HG02678 (cell line): ENCODE results near the gene ASRGL1.

Experiments
- ATAC-seq: cut with Tn5 transposase; IDR thresholded peaks from one replicate; pipeline ENCODE4 v1.9.1; 2021; ENCODE audit warnings: mild to moderate bottlenecking, moderate library complexity; ENCODE audit not compliant: unreplicated experiment

The ASRGL1 gene

DNA sequence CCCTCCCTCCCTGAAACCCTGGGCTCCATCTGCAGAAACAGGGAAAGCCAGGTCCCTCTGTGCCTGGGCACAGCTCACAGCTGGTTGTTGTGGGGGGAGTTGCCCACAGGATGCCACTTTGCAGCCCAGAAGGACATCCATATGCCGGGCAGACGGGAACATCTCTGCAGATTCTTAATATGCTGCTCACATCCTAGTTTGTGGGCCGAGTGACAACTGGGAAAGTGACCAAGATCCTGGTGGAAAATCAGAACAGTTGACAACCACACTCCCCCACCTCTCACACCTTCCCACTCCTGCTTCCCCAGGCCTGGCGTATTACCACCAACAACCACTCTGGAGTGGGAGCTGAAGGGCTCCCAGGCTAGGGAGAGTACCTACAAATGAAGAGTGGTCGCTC is 74.3 kb downstream of the ASRGL1 start:
- no peak for ATAC-seq

GRCh38 chr11:62413060-62413696 is 75.9 kb downstream of the ASRGL1 start:
- no peak for ATAC-seq

DNA sequence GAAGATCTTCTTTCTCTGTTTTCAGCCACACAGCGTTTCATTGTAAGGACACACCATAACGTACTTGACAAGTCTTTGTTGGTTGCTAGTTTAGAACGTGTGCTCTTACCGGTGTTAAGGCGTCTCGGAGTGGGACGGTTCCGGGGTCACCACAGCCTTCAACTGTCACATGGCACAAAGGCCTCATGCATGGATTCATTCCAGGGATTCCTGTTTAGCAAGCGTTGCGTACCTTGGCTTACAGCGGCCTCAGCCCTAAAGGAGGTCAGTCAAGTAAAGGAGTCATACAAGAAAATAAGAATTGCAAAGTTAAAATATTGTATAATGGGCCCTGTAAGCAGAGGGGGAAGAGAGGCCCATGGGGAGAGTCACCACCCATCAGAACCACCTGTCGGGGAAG is 79.3 kb downstream of the ASRGL1 start:
- no peak for ATAC-seq

DNA sequence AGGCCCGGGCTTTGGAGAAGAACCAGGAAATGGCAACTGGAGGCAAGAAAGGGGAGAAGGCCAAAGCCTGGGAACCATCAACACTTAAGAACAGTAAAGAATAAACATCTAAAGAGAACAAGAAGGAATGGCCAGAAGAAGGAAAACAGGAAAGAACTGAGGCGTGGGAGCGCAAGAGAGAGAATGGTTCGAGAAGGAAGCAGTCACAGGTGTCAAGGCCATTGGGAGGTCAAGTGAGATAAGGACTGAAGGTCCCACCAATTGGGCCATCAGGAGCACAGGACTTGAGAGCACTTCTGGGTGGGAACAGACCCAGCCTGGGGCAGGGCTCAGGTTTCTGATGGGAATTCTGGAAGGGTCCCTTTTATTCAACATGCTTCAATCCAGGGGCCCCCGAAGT is 80.9 kb downstream of the ASRGL1 start:
- no peak for ATAC-seq

DNA sequence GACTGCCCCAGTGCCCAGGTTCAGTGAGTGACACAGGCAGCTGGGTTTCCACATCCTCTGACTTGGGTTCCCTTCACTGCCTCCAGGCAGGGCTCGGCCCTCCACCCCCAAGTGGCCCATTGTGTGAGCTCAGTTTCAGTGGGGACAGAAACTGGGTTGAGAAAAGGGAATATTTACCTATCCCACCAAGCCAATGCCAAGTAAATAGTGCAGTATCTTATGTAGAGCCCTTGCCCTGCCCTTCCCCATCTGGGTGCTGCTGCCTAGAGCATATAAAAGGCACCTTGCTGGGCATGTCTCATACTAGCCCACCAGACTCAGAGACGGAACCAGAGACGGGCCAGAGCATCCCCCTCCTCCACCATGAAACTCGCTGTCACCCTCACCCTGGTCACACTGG is 81.5 kb downstream of the ASRGL1 start, which contains the start of gene SCGB1A1:
Gene SCGB1A1, plus strand, starts transcription at position 301 of the 400 bp plus-strand sequence. Its CDS starts 63 bp downstream, at position 364.
- ATAC-seq, result no peak

DNA sequence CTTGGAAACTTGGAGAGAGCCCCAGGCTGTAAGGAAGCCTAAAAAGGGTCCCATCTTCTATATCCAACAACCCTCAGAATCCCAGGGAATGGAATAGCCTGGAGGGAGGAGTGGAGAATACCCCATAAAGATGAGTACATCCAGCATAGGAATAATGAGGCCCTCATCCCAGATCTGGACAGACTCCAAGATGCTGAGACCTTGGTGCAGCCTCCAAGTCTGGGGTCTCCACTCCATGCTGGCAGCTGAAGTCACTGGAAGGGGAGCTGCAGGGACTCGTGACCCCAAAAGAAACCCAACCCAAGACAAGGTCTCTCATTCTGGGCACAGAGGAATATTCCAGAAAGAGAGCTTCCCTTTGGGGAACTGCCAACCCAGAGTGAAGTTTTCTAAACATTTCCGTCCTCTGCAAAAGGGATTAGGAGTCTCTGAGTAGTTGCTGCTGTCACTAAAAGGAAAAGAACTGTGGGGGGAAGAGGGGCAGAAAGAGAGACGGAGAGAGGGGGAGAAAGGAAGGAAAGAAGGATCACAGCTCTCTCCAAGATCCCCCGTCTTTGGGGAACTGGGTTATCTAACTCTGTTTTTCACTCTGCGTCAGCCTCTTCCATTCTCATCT is 82.2 kb downstream of the ASRGL1 start:
- ATAC-seq, result no peak

DNA sequence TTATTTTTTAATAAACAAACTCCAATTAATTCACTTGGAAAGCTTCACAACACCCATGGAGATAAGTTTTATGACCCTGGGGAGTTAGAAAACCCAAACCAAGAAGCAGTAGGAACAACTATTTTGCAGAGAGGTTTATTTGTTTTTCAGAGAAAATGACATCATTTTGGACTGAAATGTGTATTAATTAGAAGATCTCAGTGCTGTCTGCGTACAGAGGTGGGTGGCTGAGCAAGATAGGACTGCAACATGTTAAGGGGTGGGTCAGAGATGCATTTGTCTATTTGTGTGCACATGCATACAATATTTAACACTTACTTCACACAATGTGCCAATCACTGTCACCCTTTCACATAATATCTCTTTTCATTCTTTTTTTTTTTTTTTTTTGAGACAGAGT is 82.7 kb downstream of the ASRGL1 start:
- no peak for ATAC-seq

- no peak for ATAC-seq
These were observed 83.6 kb downstream of the ASRGL1 start for GRCh38 chr11:62420882-62421281.

DNA sequence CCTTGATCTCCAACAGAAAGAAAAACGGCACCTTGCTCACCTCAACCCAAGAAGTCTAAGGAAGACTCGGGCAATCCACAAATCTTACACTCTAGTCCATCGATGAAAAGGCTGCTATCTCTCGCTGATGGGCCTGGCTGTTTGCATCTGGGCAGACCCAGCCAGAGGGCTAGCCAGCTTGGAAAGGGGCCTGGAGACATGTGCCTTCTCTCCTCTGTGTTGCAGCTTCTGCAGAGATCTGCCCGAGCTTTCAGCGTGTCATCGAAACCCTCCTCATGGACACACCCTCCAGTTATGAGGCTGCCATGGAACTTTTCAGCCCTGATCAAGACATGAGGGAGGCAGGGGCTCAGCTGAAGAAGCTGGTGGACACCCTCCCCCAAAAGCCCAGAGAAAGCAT is 84.7 kb downstream of the ASRGL1 start:
- no peak for ATAC-seq

- ATAC-seq, result no peak
These were observed 85.8 kb downstream of the ASRGL1 start for GRCh38 chr11:62423012-62423411.

DNA sequence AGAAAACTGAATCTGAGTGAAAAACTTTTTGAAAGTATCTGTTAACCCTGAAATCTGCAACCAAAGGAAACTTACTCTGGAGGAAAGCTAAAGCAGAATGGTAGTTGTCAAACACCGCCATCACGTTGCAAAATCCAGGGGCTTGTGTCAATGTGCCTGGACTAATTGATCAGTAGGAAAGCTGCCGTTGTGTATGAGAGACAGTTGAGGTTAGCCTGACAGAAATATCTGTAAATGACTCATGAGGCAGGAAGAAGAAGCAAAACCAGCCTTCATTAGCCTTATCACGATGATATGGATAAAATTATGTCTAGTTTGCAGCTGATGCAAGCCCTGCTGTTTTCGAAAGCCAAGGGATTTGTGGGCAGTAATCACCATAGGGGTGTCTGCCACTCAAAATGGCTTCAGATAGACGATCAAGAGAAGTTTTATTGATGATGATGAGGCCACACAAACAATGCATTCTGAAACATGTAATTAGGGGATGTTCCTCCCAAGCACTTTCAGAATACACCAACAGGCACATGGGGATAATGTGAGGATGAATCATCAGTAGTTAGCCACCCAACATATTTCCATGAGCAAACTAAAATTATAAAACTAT is 90.5 kb downstream of the ASRGL1 start:
- no peak for ATAC-seq

DNA sequence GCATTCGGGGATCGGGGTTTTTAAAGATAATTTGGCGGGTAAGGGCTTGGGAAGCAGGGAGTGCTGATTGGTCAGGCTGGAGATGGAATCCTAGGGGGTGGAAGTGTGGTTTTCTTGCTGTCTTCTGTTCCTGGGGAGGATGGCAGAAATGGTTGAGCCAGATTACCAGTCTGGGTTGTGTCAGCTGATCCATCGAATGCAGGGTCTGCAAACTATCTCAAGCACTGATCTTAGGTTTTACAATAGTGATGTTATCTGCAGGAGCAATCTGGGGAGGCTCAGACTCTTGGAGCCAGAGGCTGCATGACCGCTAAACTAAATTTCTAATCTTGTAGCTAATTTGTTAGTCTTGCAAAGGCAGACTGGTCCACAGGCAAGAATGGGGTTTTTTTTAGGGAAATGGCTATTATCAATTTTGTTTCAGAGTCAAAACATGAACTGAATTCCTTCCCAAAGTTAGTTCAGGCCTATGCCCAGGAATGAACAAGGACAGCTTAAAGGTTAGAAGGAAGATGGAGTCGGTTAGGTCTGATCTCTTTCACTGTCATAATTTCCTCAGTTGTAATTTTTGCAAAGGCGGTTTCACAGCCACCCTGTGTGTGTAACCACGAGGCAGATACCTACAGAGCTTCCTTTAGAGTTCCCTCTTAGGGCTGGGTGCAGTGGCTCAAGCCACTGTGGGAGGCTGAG is 91.8 kb downstream of the ASRGL1 start:
- ATAC-seq, result no peak

DNA sequence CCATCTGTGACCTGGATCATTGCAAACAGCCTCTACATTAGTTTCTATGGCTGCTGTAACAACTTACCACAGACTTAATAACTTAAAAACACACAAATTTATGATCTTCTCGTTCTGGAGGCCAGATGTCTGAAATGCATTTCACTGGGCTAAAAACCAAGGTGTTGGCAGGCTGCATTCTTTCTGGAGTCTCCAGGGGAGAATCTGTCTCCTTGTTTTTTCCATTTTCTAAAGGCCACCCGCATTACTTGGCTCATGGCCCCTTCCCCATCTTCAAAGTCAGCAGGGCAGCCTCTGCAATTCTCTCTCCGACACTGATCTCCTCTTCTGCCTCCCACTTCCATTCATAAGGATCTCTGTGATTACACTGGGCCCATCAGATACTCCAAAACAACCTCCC is 93.2 kb downstream of the ASRGL1 start:
- ATAC-seq, result no peak

DNA sequence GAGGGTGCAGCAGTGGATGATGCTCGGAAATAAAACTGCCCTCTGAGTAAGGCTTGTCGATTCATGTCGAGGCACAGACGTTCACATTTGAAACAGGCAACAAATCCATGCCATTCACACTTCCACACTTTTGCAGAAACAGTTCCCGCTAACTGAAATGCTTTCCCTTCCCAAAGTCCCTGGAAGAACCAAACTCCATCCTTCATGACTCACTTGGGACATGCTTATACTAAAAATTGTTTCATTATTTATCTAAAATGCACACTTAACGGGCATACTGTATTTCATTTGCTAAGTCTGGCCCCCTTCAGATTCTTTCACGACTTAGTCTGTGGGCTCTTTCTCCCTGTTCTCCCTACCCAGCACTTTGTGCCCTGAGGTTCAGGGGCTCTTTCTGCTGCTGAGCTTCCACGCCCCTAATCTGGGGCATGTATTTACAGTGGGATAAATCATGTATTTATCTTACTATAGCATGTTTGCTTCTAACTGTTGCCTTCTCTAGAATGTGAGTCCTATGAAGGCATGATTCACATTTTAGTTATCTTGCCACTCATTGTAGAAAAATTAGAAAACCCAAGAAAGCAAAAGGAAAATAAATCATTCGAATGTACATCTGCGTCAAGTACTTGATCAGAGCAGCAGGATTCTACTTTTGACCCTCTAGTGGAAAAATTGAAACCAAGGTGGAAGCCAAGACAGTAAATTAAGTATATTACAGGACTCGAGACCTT is 94.1 kb downstream of the ASRGL1 start:
- no peak for ATAC-seq

- no peak for ATAC-seq
These were observed 95.4 kb downstream of the ASRGL1 start for GRCh38 chr11:62432695-62433094.

DNA sequence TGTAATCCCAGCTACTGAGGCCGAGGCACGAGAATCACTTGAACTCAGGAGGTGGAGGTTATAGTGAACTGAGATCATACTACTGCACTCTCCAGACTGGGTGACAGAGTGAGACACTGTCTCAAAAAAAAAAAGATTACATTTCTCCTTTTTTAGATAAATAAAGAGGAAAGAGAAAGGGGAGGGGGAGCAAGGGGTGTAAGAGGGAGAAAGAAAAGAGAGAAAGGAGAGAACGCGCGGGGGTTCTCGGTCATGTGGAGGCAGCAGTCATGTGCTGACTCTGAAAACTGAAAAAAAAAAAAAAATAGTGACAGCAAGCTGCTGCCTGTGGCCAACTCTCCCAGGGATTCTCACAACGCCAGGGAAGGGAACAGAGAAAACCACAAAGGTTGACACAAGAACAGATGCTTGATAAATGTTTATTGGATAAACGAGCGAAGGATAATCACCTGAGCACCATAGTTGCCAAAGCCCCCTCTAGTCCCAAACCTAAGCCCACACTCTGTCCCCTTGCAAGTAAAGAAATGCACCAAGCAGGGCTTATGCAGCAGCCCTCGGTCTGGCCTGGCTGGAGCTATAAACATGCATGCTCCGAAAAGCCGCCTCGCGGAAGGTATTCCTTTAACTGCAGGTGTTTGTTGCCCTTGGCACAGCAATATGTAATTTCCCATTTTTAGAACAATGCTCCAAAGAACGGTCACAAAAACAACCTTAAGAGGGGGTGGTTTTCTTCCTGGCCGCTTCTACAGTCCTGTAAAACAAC is 96.1 kb downstream of the ASRGL1 start:
- no peak for ATAC-seq

DNA sequence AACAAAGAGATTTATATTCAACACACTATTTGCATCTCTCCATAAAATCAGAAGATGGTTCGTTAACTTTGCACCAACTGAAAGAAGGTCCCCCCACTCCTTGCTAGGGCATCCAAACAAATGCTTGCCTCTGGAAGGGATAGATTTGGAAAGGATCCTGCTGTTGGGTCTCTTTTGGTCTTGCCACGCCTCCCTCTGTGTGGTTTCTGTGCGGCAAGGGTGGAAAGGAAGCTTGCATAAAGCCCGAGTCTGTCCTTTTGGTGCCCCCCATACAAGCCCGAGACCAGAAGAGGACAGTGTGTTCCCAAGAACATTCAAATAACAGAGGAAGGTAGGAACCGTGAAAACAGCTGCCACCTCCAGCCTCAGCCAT is 96.6 kb downstream of the ASRGL1 start:
- ATAC-seq, result no peak

- no peak for ATAC-seq
These were observed 98.8 kb downstream of the ASRGL1 start for GRCh38 chr11:62435846-62436660.

DNA sequence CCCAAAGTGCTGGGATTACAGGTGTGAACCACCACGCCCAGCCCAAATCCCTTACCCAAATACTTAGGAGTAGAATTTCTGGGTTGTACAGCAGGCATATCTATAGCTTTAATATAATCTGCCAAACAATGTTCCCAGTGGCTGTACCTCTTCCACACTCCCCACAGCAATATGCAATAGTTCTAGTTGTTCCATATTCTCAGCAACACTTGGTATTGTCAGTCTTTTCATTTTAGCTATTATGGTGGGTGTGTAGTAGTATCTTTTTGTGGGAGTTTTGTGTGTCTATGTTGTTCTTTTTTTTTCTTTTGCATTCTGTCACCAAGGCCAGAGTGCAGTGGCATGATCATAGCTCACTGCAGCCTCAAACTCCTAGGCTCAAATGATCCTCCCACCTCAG is 100.4 kb downstream of the ASRGL1 start:
- no peak for ATAC-seq

DNA sequence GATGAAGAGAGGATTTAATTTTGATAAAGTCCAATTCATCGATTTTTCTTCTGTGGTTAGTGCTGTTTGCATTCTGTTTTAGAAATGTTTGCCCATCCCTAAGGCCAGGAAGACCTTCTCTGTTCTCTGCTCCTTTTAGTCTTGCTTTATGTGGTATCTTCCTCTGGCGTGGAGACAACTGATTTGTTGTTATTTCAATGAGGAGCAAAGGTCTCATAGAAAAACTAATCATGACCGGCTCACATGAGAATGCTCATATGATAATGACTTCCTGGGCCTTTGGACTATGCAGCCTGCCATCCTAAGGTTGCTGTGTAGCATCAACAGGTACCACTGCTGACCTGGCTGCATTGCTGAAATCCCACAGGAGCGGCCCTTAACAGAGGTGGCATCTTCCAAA is 101.4 kb downstream of the ASRGL1 start:
- no peak for ATAC-seq
